ENCODE measurements around the gene CLPSL1.

CLPSL1 gene

GRCh38 chr6:35755278-35755924 is 25.4 kb upstream of the CLPSL1 start:
- FAIRE-seq (no peak), DNase-seq (ENCODE audit: extremely low spot score, insufficient read length, low read depth) (no peak)

GRCh38 chr6:35757456-35758123 is 23.2 kb upstream of the CLPSL1 start:
- FAIRE-seq, result peak; percentile 55
- DNase-seq (ENCODE audit: extremely low spot score, insufficient read length, low read depth), result peak; percentile 37

- DNase-seq (ENCODE audit: extremely low spot score, insufficient read length, low read depth), result no peak
- FAIRE-seq, result no peak
Measured at GRCh38 chr6:35759426-35759825, 21.4 kb upstream of the CLPSL1 start.

- FAIRE-seq (no peak), DNase-seq (ENCODE audit: extremely low spot score, insufficient read length, low read depth) (no peak)
Measured at GRCh38 chr6:35765739-35766138, 15.1 kb upstream of the CLPSL1 start.

- DNase-seq (ENCODE audit: extremely low spot score, insufficient read length, low read depth) (no peak), FAIRE-seq (no peak)
Measured at GRCh38 chr6:35769211-35769610, 11.6 kb upstream of the CLPSL1 start.

- FAIRE-seq, result no peak
Measured at GRCh38 chr6:35771343-35771627, 9.5 kb upstream of the CLPSL1 start.

GRCh38 chr6:35774116-35774794 is 6.6 kb upstream of the CLPSL1 start:
- no peak for FAIRE-seq
- DNase-seq (ENCODE audit: extremely low spot score, insufficient read length, low read depth), result no peak

More at GRCh38 chr6:35771343-35771627, 9.5 kb upstream of the CLPSL1 start:
- DNase-seq (ENCODE audit: extremely low spot score, insufficient read length, low read depth), result no peak

- FAIRE-seq (no peak), DNase-seq (ENCODE audit: extremely low spot score, insufficient read length, low read depth) (no peak)
Measured at GRCh38 chr6:35775031-35775430, 5.8 kb upstream of the CLPSL1 start.

GRCh38 chr6:35776364-35777215 is 4.2 kb upstream of the CLPSL1 start, which contains the start of gene CLPSL2:
CLPSL2 (plus strand) TSS chr6:35776598; CDS start chr6:35776619, 21 bp downstream.
- FAIRE-seq, result no peak
- DNase-seq (ENCODE audit: extremely low spot score, insufficient read length, low read depth), result no peak

- DNase-seq (ENCODE audit: extremely low spot score, insufficient read length, low read depth) (no peak), FAIRE-seq (no peak)
Measured at GRCh38 chr6:35777356-35778102, 3.3 kb upstream of the CLPSL1 start.

GRCh38 chr6:35778437-35778836 is 2.4 kb upstream of the CLPSL1 start:
- no peak for DNase-seq (ENCODE audit: extremely low spot score, insufficient read length, low read depth)
- FAIRE-seq, result no peak

GRCh38 chr6:35781290-35781689 is 471 bp downstream of the CLPSL1 start:
- FAIRE-seq (no peak), DNase-seq (ENCODE audit: extremely low spot score, insufficient read length, low read depth) (no peak)

- no peak for DNase-seq (ENCODE audit: extremely low spot score, insufficient read length, low read depth)
- no peak for FAIRE-seq
Measured at GRCh38 chr6:35782424-35782823, 1.6 kb downstream of the CLPSL1 start.

- no peak for FAIRE-seq
- no peak for DNase-seq (ENCODE audit: extremely low spot score, insufficient read length, low read depth)
Measured at GRCh38 chr6:35784200-35784599, 3.4 kb downstream of the CLPSL1 start.

- FAIRE-seq, result no peak
- DNase-seq (ENCODE audit: extremely low spot score, insufficient read length, low read depth), result no peak
Measured at GRCh38 chr6:35786272-35786671, 5.5 kb downstream of the CLPSL1 start.

- FAIRE-seq (no peak), DNase-seq (ENCODE audit: extremely low spot score, insufficient read length, low read depth) (no peak)
Measured at GRCh38 chr6:35786810-35787209, 6.0 kb downstream of the CLPSL1 start.

- DNase-seq (ENCODE audit: extremely low spot score, insufficient read length, low read depth), result no peak
- FAIRE-seq, result no peak
Measured at GRCh38 chr6:35787266-35788218, 6.7 kb downstream of the CLPSL1 start.

- FAIRE-seq (no peak), DNase-seq (ENCODE audit: extremely low spot score, insufficient read length, low read depth) (no peak)
Measured at GRCh38 chr6:35788423-35788982, 7.7 kb downstream of the CLPSL1 start.

Data from GM18507 (cell line).